Ovary (tissue), 3 donors: ENCODE results near the gene MAVS.
"Not testable (repeated sequence)": the region's sequence is repeated elsewhere in the genome, so short reads cannot be mapped to it uniquely, and the experiment has no call there.

ENCODE experiments used
- EP300 ChIP-seq: sonication (generic); formaldehyde crosslinking; IDR thresholded peaks from one replicate; pipeline ENCODE4 v1.6.1; 2017; ENCODE audit warnings: antibody characterized with exemption
- TF ChIP-seq, protein P1 (sequence below), 3 donors: fragments of 450-650 bp in 2 of 3; fragments of 200-600 bp in 1 of 3; IDR thresholded peaks; one replicate each; pipeline versions ENCODE4 v1.5.1 to v1.8.0; 2016 to 2022; ENCODE audit warnings: antibody characterized with exemption in 3 of 3, mild to moderate bottlenecking in 1 of 3
- donor health status: DM: no; HTN: no; CAD: no.

DNA sequence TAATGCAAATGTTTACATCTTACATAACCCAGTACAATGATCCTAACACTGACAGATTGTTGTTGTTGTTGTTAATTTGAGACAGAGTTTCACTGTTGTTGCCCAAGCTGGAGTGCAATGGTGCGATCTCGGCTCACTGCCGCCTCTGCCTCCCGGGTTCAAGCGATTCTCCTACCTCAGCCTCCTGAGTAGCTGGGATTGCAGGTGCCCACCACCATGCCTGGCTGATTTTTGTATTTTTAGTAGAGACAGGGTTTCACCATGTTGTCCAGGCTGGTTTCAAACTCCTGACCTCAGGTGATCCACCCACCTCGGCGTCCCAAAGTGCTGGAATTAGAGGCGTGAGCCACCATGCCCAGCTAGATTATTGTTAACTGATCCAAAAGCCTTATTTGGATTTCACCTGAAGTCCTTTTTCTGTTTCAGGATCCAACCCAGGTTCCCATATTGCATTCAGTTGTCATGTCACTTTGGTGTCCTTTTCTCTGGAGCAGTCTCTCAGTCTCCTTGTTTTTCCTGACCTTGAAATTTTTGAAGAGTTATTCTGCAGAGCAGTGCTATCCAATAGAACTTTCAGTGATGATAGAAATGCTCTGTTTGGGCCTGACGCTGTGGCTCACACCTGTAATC, 2.5 kb upstream of the MAVS start:
- TF ChIP-seq, protein P1, sequence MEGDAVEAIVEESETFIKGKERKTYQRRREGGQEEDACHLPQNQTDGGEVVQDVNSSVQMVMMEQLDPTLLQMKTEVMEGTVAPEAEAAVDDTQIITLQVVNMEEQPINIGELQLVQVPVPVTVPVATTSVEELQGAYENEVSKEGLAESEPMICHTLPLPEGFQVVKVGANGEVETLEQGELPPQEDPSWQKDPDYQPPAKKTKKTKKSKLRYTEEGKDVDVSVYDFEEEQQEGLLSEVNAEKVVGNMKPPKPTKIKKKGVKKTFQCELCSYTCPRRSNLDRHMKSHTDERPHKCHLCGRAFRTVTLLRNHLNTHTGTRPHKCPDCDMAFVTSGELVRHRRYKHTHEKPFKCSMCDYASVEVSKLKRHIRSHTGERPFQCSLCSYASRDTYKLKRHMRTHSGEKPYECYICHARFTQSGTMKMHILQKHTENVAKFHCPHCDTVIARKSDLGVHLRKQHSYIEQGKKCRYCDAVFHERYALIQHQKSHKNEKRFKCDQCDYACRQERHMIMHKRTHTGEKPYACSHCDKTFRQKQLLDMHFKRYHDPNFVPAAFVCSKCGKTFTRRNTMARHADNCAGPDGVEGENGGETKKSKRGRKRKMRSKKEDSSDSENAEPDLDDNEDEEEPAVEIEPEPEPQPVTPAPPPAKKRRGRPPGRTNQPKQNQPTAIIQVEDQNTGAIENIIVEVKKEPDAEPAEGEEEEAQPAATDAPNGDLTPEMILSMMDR (IDR thresholded peaks at IDR 0.05), result not testable (repeated sequence)
- not testable (repeated sequence) for TF ChIP-seq EP300
